Neural progenitor cell (in vitro differentiated cells): Measurements from ENCODE around the gene ERICH6. TPM values are rescaled to one million over a fixed set of nuclear protein-coding genes. Genes with fewer than 3 reads are reported as not detected.

ENCODE experiments used
- DNase-seq: peaks from one replicate; pipeline ENCODE4 v3.0.0-alpha.2; 2016; ENCODE audit warnings: low spot score
- H2AFZ ChIP-seq: fragments of 200-600 bp; sonication (generic); replicated peaks from 2 replicates; pipeline ENCODE4 v1.6.1; 2016; ENCODE audit warnings: antibody characterized with exemption
- H3F3A ChIP-seq: fragments of 200-600 bp; sonication (generic); 2 replicates; pipeline ENCODE4 v1.6.1; 2016; ENCODE audit warnings: antibody characterized with exemption, low read depth
- H3K27ac ChIP-seq: fragments of 200-600 bp; sonication (generic); 2 replicates; pipeline ENCODE4 v1.5.1; 2016; ENCODE audit warnings: mild to moderate bottlenecking
- H3K27me3 ChIP-seq: fragments of 200-600 bp; sonication (generic); 2 replicates; pipeline ENCODE4 v1.6.1; 2016; ENCODE audit warnings: mild to moderate bottlenecking, moderate library complexity
- H3K36me3 ChIP-seq: fragments of 200-600 bp; sonication (generic); 2 replicates; pipeline ENCODE4 v1.5.1; 2016
- H3K4me1 ChIP-seq: fragments of 200-600 bp; sonication (generic); 2 replicates; pipeline ENCODE4 v1.6.1; 2016; ENCODE audit warnings: mixed run types
- H3K4me2 ChIP-seq: fragments of 200-600 bp; sonication (generic); 2 replicates; pipeline ENCODE4 v1.6.1; 2016
- H3K4me3 ChIP-seq: fragments of 200-600 bp; sonication (generic); 2 replicates; pipeline ENCODE4 v1.5.1; 2016
- H3K79me2 ChIP-seq: fragments of 200-600 bp; sonication (generic); 2 replicates; pipeline ENCODE4 v1.6.1; 2016; ENCODE audit warnings: low read depth
- H3K9ac ChIP-seq: fragments of 200-600 bp; sonication (generic); 2 replicates; pipeline ENCODE4 v1.6.1; 2016
- H3K9me3 ChIP-seq: fragments of 200-600 bp; sonication (generic); 2 replicates; pipeline ENCODE4 v1.5.1; 2016; ENCODE audit warnings: low read depth
- H4K20me1 ChIP-seq: fragments of 200-600 bp; sonication (generic); 2 replicates; pipeline ENCODE4 v1.6.1; 2016; ENCODE audit warnings: low read depth
- H3K27ac Mint-ChIP-seq: 3 replicates; pipeline ENCODE4 v1.8.0; 2021; ENCODE audit warnings: mixed read lengths
- H3K27me3 Mint-ChIP-seq: 2 replicates; pipeline ENCODE4 v1.8.0; 2022; ENCODE audit warnings: low read depth, mild to moderate bottlenecking, inconsistent platforms, moderate library complexity, mixed read lengths; ENCODE audit not compliant: insufficient read depth
- H3K36me3 Mint-ChIP-seq: 3 replicates; pipeline ENCODE4 v1.8.0; 2021; ENCODE audit warnings: mixed read lengths
- H3K4me1 Mint-ChIP-seq: 3 replicates; pipeline ENCODE4 v1.8.0; 2021; ENCODE audit warnings: mixed read lengths
- H3K4me3 Mint-ChIP-seq: 3 replicates; pipeline ENCODE4 v1.8.0; 2021; ENCODE audit warnings: mild to moderate bottlenecking, moderate library complexity, mixed read lengths
- H3K9me3 Mint-ChIP-seq: 3 replicates; pipeline ENCODE4 v1.8.0; 2020; ENCODE audit warnings: mixed read lengths
- CTCF ChIP-seq: fragments of 200-600 bp; sonication (generic); IDR thresholded peaks from 2 replicates; pipeline ENCODE4 v1.5.1; 2017; ENCODE audit warnings: antibody characterized with exemption, mild to moderate bottlenecking
- EZH2 ChIP-seq: fragments of 200-600 bp; sonication (generic); IDR thresholded peaks from 2 replicates; pipeline ENCODE4 v1.6.1; 2017; ENCODE audit warnings: antibody characterized with exemption, mild to moderate bottlenecking, moderate library complexity
- EZH2phosphoT487 ChIP-seq: fragments of 200-600 bp; sonication (generic); IDR thresholded peaks from 2 replicates; pipeline ENCODE4 v1.6.1; 2017; ENCODE audit warnings: antibody characterized with exemption
- total RNA-seq: library from RNA; depleted of rRNA; stranded (reverse); fragments of >200 nt; gene quantifications from 2 replicates; pipeline ENCODE4 v1.2.3, GENCODE V29; 2015; ENCODE audit warnings: low replicate concordance

The ERICH6 gene
- total RNA-seq, 1 donor from 2014 or later = not detected

GRCh38 chr3:150620002-150620689 lies 83.6 kb downstream of the ERICH6 start:
- Histone ChIP-seq H3K27me3 (no peaks in the 10 kb centered on the region), H3F3A (no peaks in the 10 kb centered on the region), H4K20me1 (no peaks in the 10 kb centered on the region), H3K9ac (no peak overlapping the region), H2AFZ (no peak overlapping the region), H3K4me3 (no peak overlapping the region), H3K36me3 (peaks cover 4% of the 10 kb centered on the region), H3K9me3 (no peaks in the 10 kb centered on the region), H3K4me2 (no peak overlapping the region), H3K27ac (no peak overlapping the region), H3K79me2 (peaks cover 69% of the 10 kb centered on the region), H3K4me1 (peaks cover 4% of the 10 kb centered on the region)
- Mint-ChIP-seq H3K27ac (no peak overlapping the region), H3K36me3 (peaks cover 33% of the 10 kb centered on the region), H3K4me3 (no peak overlapping the region), H3K9me3 (peaks cover 12% of the 10 kb centered on the region), H3K4me1 (no peaks in the 10 kb centered on the region), H3K27me3 (no peaks in the 10 kb centered on the region)
- TF ChIP-seq EZH2phosphoT487 (no peak), CTCF (no peak), EZH2 (no peak)
- no peak for DNase-seq

- Mint-ChIP-seq H3K27me3 (no peaks in the 10 kb centered on the region), H3K4me3 (no peak overlapping the region), H3K9me3 (peaks cover 33% of the 10 kb centered on the region), H3K4me1 (peaks cover 2% of the 10 kb centered on the region), H3K36me3 (peaks cover 55% of the 10 kb centered on the region), H3K27ac (no peak overlapping the region)
- no peak for DNase-seq
- H3K27me3 ChIP-seq = no peaks in the 10 kb centered on the region
- no peak overlapping the region for H2AFZ ChIP-seq
- H3K9me3 ChIP-seq = no peaks in the 10 kb centered on the region
- no peaks in the 10 kb centered on the region for H3K4me1 ChIP-seq
- peaks cover 84% of the 10 kb centered on the region for H3K79me2 ChIP-seq
- no peak overlapping the region for H3K9ac ChIP-seq
- no peaks in the 10 kb centered on the region for H4K20me1 ChIP-seq
- no peaks in the 10 kb centered on the region for H3F3A ChIP-seq
- H3K27ac ChIP-seq = no peak overlapping the region
- H3K36me3 ChIP-seq = peaks cover 5% of the 10 kb centered on the region
- H3K4me2 ChIP-seq = no peak overlapping the region
- no peak overlapping the region for H3K4me3 ChIP-seq
- no peak for TF ChIP-seq EZH2
- TF ChIP-seq EZH2phosphoT487 = no peak
- no peak for TF ChIP-seq CTCF
These were observed 89.8 kb downstream of the ERICH6 start for GRCh38 chr3:150613709-150614480.

GRCh38 chr3:150613034-150613433 lies 90.7 kb downstream of the ERICH6 start:
- no peaks in the 10 kb centered on the region for H3K27me3 ChIP-seq
- no peak overlapping the region for H3K4me3 Mint-ChIP-seq

More at GRCh38 chr3:150613034-150613433, 90.7 kb downstream of the ERICH6 start:
- peaks cover 2% of the 10 kb centered on the region for H3K4me1 Mint-ChIP-seq
- no peak overlapping the region for H3K4me2 ChIP-seq
- peaks cover 8% of the 10 kb centered on the region for H3K4me1 ChIP-seq
- H3K36me3 ChIP-seq = peaks cover 5% of the 10 kb centered on the region
- TF ChIP-seq EZH2 (no peak), EZH2phosphoT487 (no peak), CTCF (no peak)
- no peak overlapping the region for H3K27ac ChIP-seq
- H3K4me3 ChIP-seq = no peak overlapping the region
- no peak overlapping the region for H3K9ac ChIP-seq
- no peaks in the 10 kb centered on the region for H4K20me1 ChIP-seq
- H3K27ac Mint-ChIP-seq = no peak overlapping the region
- peaks cover 51% of the 10 kb centered on the region for H3K36me3 Mint-ChIP-seq
- H3K9me3 ChIP-seq = no peaks in the 10 kb centered on the region
- no peak for DNase-seq
- H3K9me3 Mint-ChIP-seq = peaks cover 27% of the 10 kb centered on the region
- no peak overlapping the region for H2AFZ ChIP-seq
- peaks cover 4% of the 10 kb centered on the region for H3F3A ChIP-seq
- no peaks in the 10 kb centered on the region for H3K27me3 Mint-ChIP-seq
- peaks cover 84% of the 10 kb centered on the region for H3K79me2 ChIP-seq
